Thyroid gland (tissue), 4 donors: Measurements from ENCODE around the gene SMR3B. TPM values are rescaled to one million over a fixed set of nuclear protein-coding genes. Genes with fewer than 3 reads are reported as not detected.
A peak's percentile ranks its signal among the peaks of the same experiment; 100 is the strongest.

Experiments
- DNase-seq, 2 donors: peaks; one replicate each; pipeline ENCODE4 v3.0.0-alpha.2; 2019
- H3K27ac ChIP-seq, 3 donors: fragments of 200-600 bp; sonication (generic); 1 replicate in 2 of 3; 2 replicates in 1 of 3; pipeline ENCODE4 v1.5.1; 2016 to 2019; ENCODE audit warnings: mild to moderate bottlenecking in 1 of 3, moderate library complexity in 1 of 3
- H3K27me3 ChIP-seq: fragments of 200-600 bp; sonication (generic); one replicate; pipeline ENCODE4 v1.5.1; 2019
- H3K36me3 ChIP-seq, 2 donors: fragments of 200-600 bp; sonication (generic); one replicate each; pipeline ENCODE4 v1.5.1; 2016 to 2019
- H3K4me1 ChIP-seq, 2 donors: fragments of 200-600 bp; sonication (generic); one replicate each; pipeline ENCODE4 v1.5.1; 2017 to 2019
- H3K4me3 ChIP-seq, 3 donors: fragments of 200-600 bp; sonication (generic); replicated peaks in 1 of 3; 1 replicate in 2 of 3; 2 replicates in 1 of 3; pipeline ENCODE4 v1.5.1; 2016; ENCODE audit warnings: mild to moderate bottlenecking in 1 of 3
- H3K9me3 ChIP-seq: fragments of 200-600 bp; sonication (generic); one replicate; pipeline ENCODE4 v1.5.1; 2017
- CTCF ChIP-seq, 6 experiments: fragments of 200-600 bp in 3 of 6; fragments of 450-650 bp in 3 of 6; sonication (generic) in 3 of 6; IDR thresholded peaks; one replicate each; pipeline ENCODE4 v1.5.1; 2016 to 2019; ENCODE audit warnings: antibody characterized with exemption in 6 of 6, mild to moderate bottlenecking in 2 of 6, inconsistent platforms in 1 of 6, moderate library complexity in 1 of 6
- POLR2A ChIP-seq, 2 donors: fragments of 450-650 bp; IDR thresholded peaks; one replicate each; pipeline ENCODE4 v1.6.1; 2017; ENCODE audit warnings: antibody characterized with exemption in 2 of 2, mild to moderate bottlenecking in 2 of 2, moderate library complexity in 1 of 2
- WGBS, 2 donors: methylation state at CpG; one replicate each; pipeline ENCODE4 v1.1.5; 2017; 5-methylcytosine and 5-hydroxymethylcytosine counted together
- intact Hi-C: fragments of 100-400 bp; cut with DNase I; formaldehyde crosslinking; loops from one replicate; pipeline ENCODE4 v1.15.1; 2023
- total RNA-seq, 4 donors: library from RNA; depleted of rRNA; stranded (reverse); fragments of >200 nt; gene quantifications; one replicate each; pipeline ENCODE4 v1.2.3, GENCODE V29; 2016

SMR3B gene
- total RNA-seq = not detected

GRCh38 chr4:70382691-70383181, at the start of gene SMR3B:
SMR3B (plus strand) TSS chr4:70383131; CDS start chr4:70384511, 1,380 bp downstream.
- intact Hi-C loops = no loop called here

GRCh38 chr4:70334681-70335080, 48.2 kb upstream of the SMR3B start, which contains the start of gene CABS1:
CABS1 (plus strand) TSS chr4:70334981; CDS start chr4:70335040, 59 bp downstream.
- peaks cover 0 to 10% of the 10 kb centered on the region in 2 donors for H3K4me1 ChIP-seq
- 98% methylated on average over 3 of the region's 3 CpGs for WGBS, 2 donors
- H3K27ac ChIP-seq = no peak within 1 kb of the TSS
- DNase-seq = no peak
- H3K27me3 ChIP-seq = no peaks in the 10 kb centered on the region
- no peak within 1 kb of the TSS for H3K4me3 ChIP-seq
- H3K36me3 ChIP-seq = no peaks in the 10 kb centered on the region
- H3K9me3 ChIP-seq = no peaks in the 10 kb centered on the region
- TF ChIP-seq POLR2A (IDR thresholded peaks at IDR 0.05) (no peak), CTCF (IDR thresholded peaks at IDR 0.05) (no peak)
- intact Hi-C loops = no loop called here

More at GRCh38 chr4:70382691-70383181, at the start of gene SMR3B:
- H3K9me3 ChIP-seq = no peaks in the 10 kb centered on the region
- H3K27me3 ChIP-seq = no peaks in the 10 kb centered on the region
- no peaks in the 10 kb centered on the region for H3K4me1 ChIP-seq
- H3K27ac ChIP-seq = no peak within 1 kb of the TSS
- TF ChIP-seq CTCF (IDR thresholded peaks at IDR 0.05) (no peak), POLR2A (IDR thresholded peaks at IDR 0.05) (no peak)
- DNase-seq = no peak
- H3K36me3 ChIP-seq = no peaks in the 10 kb centered on the region
- WGBS, 2 donors = 64 to 71% methylated on average over 5 of the region's 5 CpGs
- H3K4me3 ChIP-seq = no peak within 1 kb of the TSS

- WGBS, 2 donors = 87 to 89% methylated on average over 5 of the region's 5 CpGs
- peaks cover 0 to 10% of the 10 kb centered on the region in 2 donors for H3K4me1 ChIP-seq
- no peak overlapping the region for H3K27ac ChIP-seq
- no peak for DNase-seq
- no peaks in the 10 kb centered on the region for H3K36me3 ChIP-seq
- no peaks in the 10 kb centered on the region for H3K9me3 ChIP-seq
- TF ChIP-seq POLR2A (IDR thresholded peaks at IDR 0.05) = no peak
- no peak for TF ChIP-seq CTCF (IDR thresholded peaks at IDR 0.05)
- intact Hi-C loops = no loop called here
- no peak overlapping the region for H3K4me3 ChIP-seq
- no peaks in the 10 kb centered on the region for H3K27me3 ChIP-seq
Observed at GRCh38 chr4:70336043-70336442, 46.9 kb upstream of the SMR3B start.

- H3K9me3 ChIP-seq = no peaks in the 10 kb centered on the region
- peaks cover 0 to 10% of the 10 kb centered on the region in 2 donors for H3K4me1 ChIP-seq
- no peak overlapping the region for H3K4me3 ChIP-seq
- H3K27me3 ChIP-seq = no peaks in the 10 kb centered on the region
- DNase-seq = no peak
- no peaks in the 10 kb centered on the region for H3K36me3 ChIP-seq
- no peak overlapping the region for H3K27ac ChIP-seq
- 76 to 78% methylated on average over 1 of the region's 1 CpG for WGBS, 2 donors
- TF ChIP-seq CTCF (IDR thresholded peaks at IDR 0.05) (no peak), POLR2A (IDR thresholded peaks at IDR 0.05) (no peak)
- intact Hi-C loops = no loop called here
Observed at GRCh38 chr4:70337886-70338420, 45.0 kb upstream of the SMR3B start.

- Histone ChIP-seq H3K4me3 (no peak overlapping the region), H3K27me3 (no peaks in the 10 kb centered on the region), H3K4me1 (peaks cover 0 to 10% of the 10 kb centered on the region in 2 donors), H3K9me3 (no peaks in the 10 kb centered on the region), H3K36me3 (no peaks in the 10 kb centered on the region), H3K27ac (peak overlapping the region in 1 of 3 donors; percentile 8)
- WGBS, 2 donors = 19 to 33% methylated on average over 1 of the region's 1 CpG
- no peak for TF ChIP-seq CTCF (IDR thresholded peaks at IDR 0.05)
- TF ChIP-seq POLR2A (IDR thresholded peaks at IDR 0.05) = no peak
- intact Hi-C loops = no loop called here
- DNase-seq = peak; percentile 69 to 79
Observed at GRCh38 chr4:70356185-70356584, 26.7 kb upstream of the SMR3B start.
